NT2/D1 (cell line): Measurements from ENCODE around the gene GAB1.

Source experiments
- DNase-seq: peaks from one replicate; pipeline ENCODE4 v3.0.0-alpha.2; 2011; ENCODE audit warnings: low read depth, low spot score
- H3K27me3 ChIP-seq: 2 replicates; pipeline ENCODE4 v1.6.0; 2011; ENCODE audit warnings: mild to moderate bottlenecking; ENCODE audit not compliant: insufficient read length, insufficient read depth
- H3K36me3 ChIP-seq: 2 replicates; pipeline ENCODE4 v1.6.1; 2011; ENCODE audit warnings: mild to moderate bottlenecking, low read length, mixed read lengths; ENCODE audit not compliant: insufficient read depth, insufficient read length
- H3K4me1 ChIP-seq: 2 replicates; pipeline ENCODE4 v1.5.1; 2011; ENCODE audit not compliant: insufficient read depth, insufficient read length
- H3K4me3 ChIP-seq: 2 replicates; pipeline ENCODE4 v1.5.1; 2011; ENCODE audit warnings: low read depth; ENCODE audit not compliant: insufficient read length
- H3K9ac ChIP-seq: 2 replicates; pipeline ENCODE4 v1.6.0; 2011; ENCODE audit warnings: low read depth; ENCODE audit not compliant: insufficient read length
- H3K9me3 ChIP-seq: 2 replicates; pipeline ENCODE4 v1.5.1; 2011; ENCODE audit warnings: mild to moderate bottlenecking, low read length; ENCODE audit not compliant: insufficient read depth
- SUZ12 ChIP-seq: IDR thresholded peaks from 2 replicates; pipeline ENCODE4 v1.6.1; 2011; ENCODE audit not compliant: insufficient read length, insufficient read depth; ENCODE audit errors: extremely low read depth
- YY1 ChIP-seq: IDR thresholded peaks from 2 replicates; pipeline ENCODE4 v1.6.1; 2011; ENCODE audit not compliant: insufficient read length, insufficient read depth
- ZNF274 ChIP-seq: IDR thresholded peaks from 2 replicates; pipeline ENCODE4 v1.6.1; 2011; ENCODE audit warnings: mild to moderate bottlenecking, low read depth, low read length

GAB1 gene

DNA sequence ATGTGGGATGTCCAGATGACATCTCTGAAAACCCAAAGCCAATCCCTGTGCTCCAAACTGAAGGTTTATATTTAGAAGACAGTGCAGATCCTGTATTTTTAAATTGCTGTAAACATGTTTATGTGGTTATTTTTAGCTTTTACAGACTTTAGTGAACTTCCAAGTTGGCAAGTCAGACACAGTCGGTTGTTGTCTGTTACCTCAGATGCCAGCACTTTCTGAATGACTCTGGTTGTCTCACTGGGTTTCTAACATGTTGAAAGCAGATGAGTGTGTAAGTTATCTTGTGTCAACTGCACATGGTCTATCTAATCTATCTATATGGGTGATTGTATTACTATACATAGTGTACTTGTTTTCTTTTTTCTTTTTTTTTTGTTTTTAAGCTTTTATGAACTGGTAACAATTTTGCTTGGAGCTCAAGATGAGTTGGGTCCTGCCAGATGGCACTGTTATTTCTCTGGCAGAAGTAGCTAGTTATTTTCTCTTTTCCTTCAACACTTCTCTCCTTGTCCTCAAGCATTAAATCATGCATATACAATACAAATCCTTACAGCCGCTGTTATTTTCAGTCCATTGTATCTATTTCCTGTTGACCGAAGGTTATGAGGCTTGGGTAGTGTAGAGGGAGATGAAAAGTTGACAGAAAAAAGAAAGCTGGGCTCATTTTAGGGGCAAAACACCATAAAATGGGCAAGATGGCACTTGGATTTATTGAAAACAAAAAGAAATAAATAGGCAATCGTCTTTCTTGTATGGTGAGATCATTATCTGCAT lies 66.3 kb downstream of the GAB1 start:
- TF ChIP-seq ZNF274 (no peak), YY1 (no peak), SUZ12 (no peak)
- DNase-seq: no peak
- no peaks in the 10 kb centered on the region for H3K9me3 ChIP-seq
- H3K4me3 ChIP-seq: no peak overlapping the region
- no peaks in the 10 kb centered on the region for H3K36me3 ChIP-seq
- no peak overlapping the region for H3K9ac ChIP-seq
- no peaks in the 10 kb centered on the region for H3K27me3 ChIP-seq
- no peaks in the 10 kb centered on the region for H3K4me1 ChIP-seq

GRCh38 chr4:143403553-143403820 lies 66.8 kb downstream of the GAB1 start:
- DNase-seq: no peak
- no peaks in the 10 kb centered on the region for H3K36me3 ChIP-seq
- no peak overlapping the region for H3K4me3 ChIP-seq
- H3K9me3 ChIP-seq: no peaks in the 10 kb centered on the region
- no peak overlapping the region for H3K9ac ChIP-seq
- TF ChIP-seq ZNF274: no peak
- no peak for TF ChIP-seq YY1
- no peak for TF ChIP-seq SUZ12
- H3K27me3 ChIP-seq: no peaks in the 10 kb centered on the region
- H3K4me1 ChIP-seq: no peaks in the 10 kb centered on the region

DNA sequence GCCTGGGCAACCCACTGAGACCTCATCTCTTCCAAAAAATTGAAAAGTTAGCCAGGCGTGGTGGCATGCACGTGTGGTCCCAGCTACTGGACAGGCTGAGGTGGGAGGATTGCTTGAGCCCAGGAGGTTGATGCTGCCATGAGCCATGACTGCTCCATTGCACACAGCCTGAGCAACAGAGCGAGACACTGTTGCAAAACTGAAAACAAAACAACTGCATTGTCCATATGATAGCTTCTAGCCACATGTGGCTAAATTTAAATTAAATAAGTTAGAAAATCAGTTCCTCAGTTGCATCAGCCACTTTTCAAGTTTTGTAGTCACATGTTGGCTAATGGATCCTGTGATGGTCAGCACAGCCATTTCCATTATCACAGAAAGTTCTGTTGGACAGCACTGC lies 67.9 kb downstream of the GAB1 start:
- Histone ChIP-seq H3K9me3 (no peaks in the 10 kb centered on the region), H3K4me1 (no peaks in the 10 kb centered on the region), H3K9ac (no peak overlapping the region), H3K36me3 (no peaks in the 10 kb centered on the region), H3K27me3 (no peaks in the 10 kb centered on the region), H3K4me3 (no peak overlapping the region)
- no peak for DNase-seq
- TF ChIP-seq SUZ12 (no peak), YY1 (no peak), ZNF274 (no peak)

GRCh38 chr4:143405075-143405730 lies 68.5 kb downstream of the GAB1 start:
- TF ChIP-seq YY1: no peak
- TF ChIP-seq ZNF274: no peak
- TF ChIP-seq SUZ12: no peak
- Histone ChIP-seq H3K4me3 (no peak overlapping the region), H3K27me3 (no peaks in the 10 kb centered on the region), H3K9ac (no peak overlapping the region), H3K9me3 (no peaks in the 10 kb centered on the region), H3K36me3 (no peaks in the 10 kb centered on the region), H3K4me1 (no peaks in the 10 kb centered on the region)
- no peak for DNase-seq

- no peak overlapping the region for H3K4me3 ChIP-seq
- H3K9ac ChIP-seq: no peak overlapping the region
- no peaks in the 10 kb centered on the region for H3K4me1 ChIP-seq
- no peaks in the 10 kb centered on the region for H3K9me3 ChIP-seq
- no peaks in the 10 kb centered on the region for H3K36me3 ChIP-seq
- TF ChIP-seq YY1: no peak
- DNase-seq: no peak
- H3K27me3 ChIP-seq: no peaks in the 10 kb centered on the region
These were observed 69.8 kb downstream of the GAB1 start for GRCh38 chr4:143406523-143406922.

DNA sequence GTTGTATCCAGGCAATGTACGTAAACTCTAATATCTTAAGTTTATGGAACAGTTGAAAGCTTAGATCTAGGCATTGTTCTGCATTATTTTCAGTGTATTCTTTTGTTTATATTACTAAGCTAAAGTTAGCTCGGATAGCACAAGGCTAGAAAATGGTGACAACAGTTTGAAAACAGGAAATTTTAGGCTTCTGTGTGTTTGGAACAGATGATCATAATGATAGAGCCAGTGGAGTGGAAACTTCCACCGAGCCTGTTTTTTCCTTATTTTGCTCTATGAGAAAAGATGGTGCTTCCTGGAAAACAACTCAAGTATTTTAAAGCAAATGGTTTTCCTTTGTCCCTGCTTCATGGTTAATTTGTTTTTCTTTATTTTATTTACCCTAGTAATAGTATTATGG lies 70.8 kb downstream of the GAB1 start:
- no peaks in the 10 kb centered on the region for H3K9me3 ChIP-seq
- TF ChIP-seq ZNF274 (no peak), SUZ12 (no peak), YY1 (no peak)
- H3K36me3 ChIP-seq: no peaks in the 10 kb centered on the region
- H3K9ac ChIP-seq: no peak overlapping the region
- no peaks in the 10 kb centered on the region for H3K4me1 ChIP-seq
- no peaks in the 10 kb centered on the region for H3K27me3 ChIP-seq
- DNase-seq: no peak
- no peak overlapping the region for H3K4me3 ChIP-seq

- TF ChIP-seq YY1 (no peak), ZNF274 (no peak), SUZ12 (no peak)
- H3K9ac ChIP-seq: no peak overlapping the region
These were observed 71.2 kb downstream of the GAB1 start for GRCh38 chr4:143407888-143408287.

More at GRCh38 chr4:143407888-143408287, 71.2 kb downstream of the GAB1 start:
- no peaks in the 10 kb centered on the region for H3K36me3 ChIP-seq
- no peak overlapping the region for H3K4me3 ChIP-seq
- H3K9me3 ChIP-seq: no peaks in the 10 kb centered on the region
- no peaks in the 10 kb centered on the region for H3K27me3 ChIP-seq
- H3K4me1 ChIP-seq: no peaks in the 10 kb centered on the region
- no peak for DNase-seq
